GM21786 (cell line): ENCODE data around the gene BSN.
"Not testable (repeated sequence)": the region's sequence is repeated elsewhere in the genome, so short reads cannot be mapped to it uniquely, and the experiment has no call there.

ENCODE experiments used
- ATAC-seq: cut with Tn5 transposase; IDR thresholded peaks from one replicate; pipeline ENCODE4 v1.9.1; 2021; ENCODE audit not compliant: unreplicated experiment

The BSN gene

DNA sequence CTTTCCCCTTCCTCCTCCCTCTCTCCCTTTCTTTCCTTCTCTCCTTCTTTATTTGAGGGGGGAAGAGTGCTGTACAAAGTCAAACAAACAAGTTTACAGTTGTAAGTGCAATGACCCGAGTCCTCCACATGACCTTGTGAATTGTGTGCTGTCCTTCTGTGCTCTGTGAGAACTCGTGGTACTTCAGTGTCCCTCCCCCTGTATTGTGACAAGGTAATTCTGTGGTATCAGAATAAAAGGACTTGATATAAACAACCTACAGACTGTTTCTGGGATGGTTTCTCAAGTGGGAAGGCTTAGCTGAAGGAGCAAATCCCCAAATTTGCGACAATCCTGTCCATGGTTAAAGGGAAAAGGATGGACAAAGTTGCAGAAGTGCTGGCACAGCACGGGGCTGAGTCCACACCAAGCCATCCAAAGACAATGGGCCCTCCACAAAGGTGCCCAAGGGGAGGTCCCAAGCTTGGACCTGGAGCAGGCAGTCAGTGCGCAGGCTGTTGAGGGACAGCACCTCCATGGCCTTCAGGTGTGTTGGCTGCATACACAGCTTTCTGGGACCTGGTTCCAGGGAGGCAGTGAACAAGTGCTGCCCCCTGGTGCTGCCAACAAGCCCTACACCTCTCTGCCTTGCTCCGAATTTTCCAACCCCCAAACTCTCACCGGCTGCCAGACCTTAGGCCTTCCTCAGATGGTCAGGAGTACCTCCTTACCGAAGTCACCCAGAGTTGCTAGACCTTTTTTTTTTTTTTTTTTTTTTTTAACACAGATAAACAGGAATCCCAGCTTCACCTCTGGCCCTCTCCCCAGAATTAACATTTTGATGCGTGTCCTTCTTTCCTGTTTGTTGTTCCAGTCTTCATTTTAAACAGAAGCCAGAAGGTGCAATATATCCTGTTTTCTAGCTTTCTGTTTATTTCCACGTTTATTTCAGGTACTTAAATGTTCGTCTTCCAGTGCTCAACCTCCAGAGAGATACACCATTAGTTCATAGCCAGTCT, 117.3 kb downstream of the BSN start:
- ATAC-seq: no peak

DNA sequence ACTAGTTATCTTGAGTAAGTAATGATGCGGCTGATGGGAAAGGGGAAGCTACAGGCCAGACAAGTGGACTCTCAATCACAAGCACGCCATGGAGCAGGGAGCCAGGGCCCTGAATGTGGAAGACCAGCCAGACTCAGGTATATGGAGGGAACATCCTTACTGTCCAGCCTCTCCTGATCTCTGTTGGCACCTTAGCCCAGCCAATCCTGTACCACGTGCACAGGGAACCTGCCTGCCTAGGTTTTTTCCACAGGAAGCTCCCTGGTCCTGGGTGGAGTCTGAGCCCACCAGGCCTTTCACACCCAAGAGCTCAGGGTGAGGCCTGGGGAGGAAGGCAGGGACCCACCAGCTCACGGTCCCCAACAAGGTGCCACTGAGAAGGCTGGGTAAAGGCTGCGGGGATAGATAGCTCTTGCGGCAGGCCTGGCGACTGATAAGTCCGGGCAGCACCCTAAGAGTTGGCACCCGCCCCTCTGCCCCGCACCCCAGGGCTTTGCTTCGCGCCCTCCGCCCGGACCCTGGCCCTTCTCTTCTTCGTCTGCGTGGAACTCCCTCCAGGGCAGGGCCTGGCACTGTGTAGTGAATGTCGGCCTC, 118.9 kb downstream of the BSN start:
- ATAC-seq: no peak

DNA sequence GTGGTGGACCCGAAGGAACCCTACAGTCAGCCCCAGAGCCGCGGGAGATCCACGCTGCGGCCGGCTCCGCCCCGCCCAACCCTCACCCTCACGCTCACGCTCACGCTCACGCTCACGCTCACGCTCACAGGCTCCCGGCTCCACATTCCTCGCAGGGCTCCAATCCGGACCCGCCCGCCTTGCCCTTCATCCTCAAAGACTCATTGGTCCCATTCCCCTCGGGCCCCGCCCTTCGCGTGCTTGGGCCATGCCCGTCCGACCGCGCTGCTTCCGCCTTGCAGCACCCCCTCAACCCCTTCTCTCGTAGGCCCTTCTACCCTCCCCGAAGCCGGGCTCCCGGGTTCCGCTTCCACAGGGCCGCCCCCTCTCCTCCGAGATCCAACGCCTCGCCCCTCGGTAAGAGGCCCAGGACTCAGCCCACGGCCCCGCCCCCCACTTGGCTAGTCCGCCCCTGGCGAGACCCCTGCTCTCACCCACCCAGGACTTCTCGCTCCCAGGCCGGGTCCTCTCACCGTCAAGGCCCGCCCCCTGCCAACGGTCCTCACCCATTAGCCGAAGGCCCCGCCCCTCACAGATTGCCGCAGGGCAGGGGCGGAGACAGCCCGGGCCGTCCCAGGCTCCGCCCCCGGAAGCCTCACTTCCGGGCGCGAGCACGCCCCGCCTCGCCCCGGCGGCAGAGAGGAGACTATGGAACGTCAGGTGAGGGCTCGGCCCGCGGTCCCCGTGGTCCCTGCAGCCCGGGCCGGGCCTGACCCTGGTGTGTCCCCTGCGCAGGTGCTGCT, 119.6 kb downstream of the BSN start, which contains the start of gene APEH:
Gene APEH (plus strand): TSS at position 637 of the 782 bp plus-strand sequence. CDS start 51 bp downstream, at position 688.
- ATAC-seq: peak; percentile 80

DNA sequence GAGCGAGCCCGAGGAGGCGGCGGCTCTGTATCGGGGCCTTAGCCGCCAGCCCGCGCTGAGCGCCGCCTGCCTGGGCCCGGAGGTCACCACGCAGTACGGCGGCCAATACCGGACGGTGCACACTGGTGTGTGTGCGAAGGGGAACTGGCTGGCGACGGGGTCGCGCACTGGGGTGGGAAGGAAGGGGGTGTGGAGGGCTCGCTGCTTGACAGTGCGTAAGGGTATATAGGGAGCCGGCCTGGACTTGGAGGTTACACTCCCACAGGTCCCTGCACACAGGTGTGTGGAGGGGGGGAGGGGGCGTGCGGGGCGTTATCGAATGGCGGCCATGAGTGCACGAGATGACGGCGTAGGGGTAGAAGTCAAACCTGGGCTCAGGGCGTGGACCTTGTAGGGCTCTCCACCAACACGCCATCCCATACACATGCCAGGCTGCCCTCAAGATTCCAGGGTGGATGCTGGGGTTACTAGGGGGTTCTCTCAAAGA, 120.3 kb downstream of the BSN start:
- ATAC-seq: peak; percentile 9

DNA sequence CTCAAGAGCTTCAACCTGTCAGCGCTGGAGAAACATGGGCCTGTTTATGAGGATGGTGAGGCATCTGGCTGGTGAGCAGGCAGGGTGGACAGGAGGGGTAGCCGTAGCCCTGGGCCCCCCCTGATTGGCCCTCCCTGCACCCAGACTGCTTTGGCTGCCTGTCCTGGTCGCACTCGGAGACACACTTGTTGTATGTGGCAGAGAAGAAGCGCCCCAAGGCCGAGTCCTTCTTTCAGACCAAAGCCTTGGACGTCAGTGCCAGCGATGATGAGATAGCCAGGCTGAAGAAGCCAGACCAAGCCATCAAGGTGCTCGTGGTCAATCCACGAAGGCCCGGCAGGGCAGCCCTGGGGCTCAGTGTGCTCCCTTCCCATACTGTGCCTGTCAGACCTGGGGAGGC, 121.6 kb downstream of the BSN start:
- no peak for ATAC-seq

DNA sequence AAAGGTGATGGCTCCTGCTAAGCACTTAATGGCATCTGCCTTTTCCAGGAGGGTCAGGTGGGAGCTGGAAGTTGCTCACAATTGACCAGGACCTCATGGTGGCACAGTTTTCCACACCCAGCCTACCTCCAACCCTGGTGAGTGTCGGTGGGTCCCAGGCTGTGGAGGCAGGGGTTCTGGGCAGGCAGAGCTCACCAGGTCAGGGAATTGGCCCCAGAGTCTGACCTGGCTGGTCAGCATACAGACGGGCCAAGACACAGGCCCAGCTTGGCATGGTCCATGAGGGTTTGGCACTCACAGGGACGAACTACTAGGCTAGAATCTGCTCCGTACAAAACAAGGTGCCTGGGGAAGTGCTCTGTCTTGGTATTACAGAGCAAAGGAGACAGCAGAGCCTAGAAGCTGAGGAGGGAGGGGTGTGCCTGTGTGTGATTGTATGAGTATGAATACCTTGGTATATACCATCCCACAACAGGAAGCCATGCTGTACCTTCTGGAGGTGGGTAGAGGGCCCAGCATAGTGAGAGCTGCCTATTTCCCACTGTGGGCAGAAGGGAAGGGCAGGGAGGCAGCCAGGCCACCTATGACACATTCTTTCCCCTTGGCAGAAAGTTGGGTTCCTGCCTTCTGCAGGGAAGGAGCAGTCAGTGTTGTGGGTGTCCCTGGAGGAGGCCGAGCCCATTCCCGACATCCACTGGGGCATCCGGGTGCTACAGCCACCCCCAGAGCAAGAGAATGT, 126.4 kb downstream of the BSN start:
- no peak for ATAC-seq

DNA sequence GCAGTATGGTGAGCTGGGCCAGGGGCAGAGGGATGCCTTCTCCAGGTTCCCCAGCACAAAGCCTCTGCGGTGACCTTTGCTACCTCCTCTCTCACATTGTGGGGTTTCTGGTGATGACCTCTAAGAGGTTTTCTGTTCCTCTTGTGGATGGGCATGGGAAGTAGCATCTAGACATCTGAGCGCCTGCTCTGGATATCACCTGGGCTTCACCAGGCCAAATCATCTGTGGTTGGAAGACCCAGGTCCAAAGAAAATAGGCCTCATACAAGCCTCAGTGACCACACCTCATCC, 126.9 kb downstream of the BSN start:
- no peak for ATAC-seq

DNA sequence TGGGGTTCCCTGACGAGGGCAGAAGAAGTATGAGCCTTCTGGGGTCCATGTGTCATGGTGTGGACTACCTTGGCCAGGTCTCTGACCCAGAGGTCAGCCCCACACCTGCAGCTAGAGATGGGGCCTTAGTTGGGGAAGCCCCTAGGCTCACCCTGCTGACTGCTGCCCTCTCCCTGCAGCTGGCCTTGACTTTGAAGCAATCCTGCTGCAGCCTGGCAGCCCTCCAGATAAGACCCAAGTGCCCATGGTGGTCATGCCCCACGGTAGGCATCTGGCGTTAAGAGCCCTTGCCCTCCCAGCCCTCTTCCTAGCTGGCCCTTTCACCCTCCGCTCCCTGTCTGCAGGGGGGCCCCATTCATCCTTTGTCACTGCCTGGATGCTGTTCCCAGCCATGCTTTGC, 127.3 kb downstream of the BSN start:
- no peak for ATAC-seq

DNA sequence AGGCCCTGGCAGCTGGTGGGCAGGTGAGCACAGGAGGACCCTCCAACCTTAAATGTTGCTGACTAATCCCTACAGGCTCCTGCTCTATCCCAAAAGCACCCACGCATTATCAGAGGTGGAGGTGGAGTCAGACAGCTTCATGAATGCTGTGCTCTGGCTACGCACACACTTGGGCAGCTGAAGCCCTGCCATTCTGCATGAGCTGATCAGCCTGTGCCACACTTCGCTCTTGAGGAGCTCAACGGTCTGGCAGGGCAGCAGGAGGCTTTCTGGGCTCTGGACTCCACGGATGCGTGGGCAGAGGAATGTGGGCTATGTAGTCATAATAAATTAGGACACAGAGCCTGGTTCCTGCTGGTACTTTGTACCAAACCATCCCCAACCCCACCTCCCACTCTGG, 128.9 kb downstream of the BSN start:
- ATAC-seq: no peak

DNA sequence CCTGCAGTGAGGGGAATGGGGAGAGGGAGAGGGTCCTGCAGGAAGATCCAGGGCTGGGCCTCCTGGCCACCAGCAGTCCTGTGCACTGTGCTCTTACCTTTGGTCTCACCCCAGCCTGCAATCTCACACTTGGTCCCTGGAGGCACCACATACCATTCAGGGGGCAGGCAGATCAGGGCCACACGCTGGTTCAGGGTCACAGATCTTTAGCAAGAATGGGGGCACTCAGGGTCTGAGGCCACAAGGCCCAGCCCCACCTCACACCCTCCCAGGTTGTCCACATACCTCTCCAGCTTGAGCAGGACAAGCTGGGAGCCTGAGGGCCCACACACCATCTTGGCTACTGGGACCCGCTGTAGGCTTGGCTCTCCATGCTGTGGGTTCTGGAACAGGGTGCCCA, 130.2 kb downstream of the BSN start:
- ATAC-seq: not testable (repeated sequence)

DNA sequence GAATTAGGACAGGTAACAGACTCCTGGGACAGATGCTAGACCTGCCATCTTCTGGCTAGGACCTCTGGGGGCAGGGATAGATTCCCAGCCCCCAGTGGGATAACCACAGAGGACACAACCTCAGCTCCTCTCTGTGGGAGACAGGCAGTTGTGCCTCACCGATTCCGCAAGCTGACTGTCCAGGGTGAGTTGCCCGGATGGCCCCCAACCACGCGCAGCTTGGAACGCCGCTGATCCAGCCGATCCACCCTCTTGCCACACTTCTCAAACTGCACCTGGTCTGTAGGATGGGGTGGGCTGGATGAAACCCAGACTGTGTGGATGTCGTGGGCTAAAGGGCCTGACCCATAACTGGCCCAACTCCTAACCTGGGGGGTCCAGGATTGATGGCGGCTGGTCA, 130.8 kb downstream of the BSN start:
- not testable (repeated sequence) for ATAC-seq

DNA sequence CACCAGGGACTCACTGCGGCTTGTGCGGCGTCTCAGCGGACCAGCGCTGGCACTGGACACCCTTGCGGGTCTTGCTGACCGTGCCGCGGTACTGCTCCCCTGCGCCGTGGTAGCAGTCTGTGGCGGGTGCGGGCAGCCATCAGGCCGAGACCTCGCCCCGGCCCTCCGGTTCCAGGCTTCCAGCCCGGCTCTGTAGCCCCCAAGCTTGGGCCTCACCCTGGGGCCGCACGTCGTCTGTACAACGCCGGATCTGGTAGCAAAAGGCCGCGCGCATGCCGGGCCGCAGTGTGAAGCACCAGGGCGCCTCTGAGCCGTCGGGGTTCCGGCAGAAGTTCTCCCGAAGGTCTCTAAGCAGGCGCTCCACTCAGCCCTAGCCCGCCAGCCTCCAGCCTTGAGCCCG, 131.6 kb downstream of the BSN start:
- not testable (repeated sequence) for ATAC-seq

DNA sequence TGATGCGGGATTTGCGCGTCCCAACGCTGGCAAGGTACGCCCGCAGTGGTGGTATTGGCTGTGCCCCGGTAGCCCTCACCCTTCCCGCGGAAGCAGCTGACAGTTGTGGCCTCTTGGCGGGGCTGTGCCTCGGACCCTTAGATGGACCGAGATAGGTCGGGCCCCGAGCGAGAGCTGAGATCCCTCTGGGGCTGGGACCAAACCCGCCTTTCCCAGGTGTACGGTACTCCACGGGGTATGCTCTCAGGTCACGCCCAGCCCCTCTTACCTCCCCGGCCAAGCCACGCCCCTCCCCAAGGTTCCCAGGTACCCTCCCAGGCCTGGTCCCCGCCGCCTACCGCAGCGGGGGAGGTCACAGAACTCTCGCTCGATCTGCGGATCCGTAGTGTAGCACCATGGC, 132.1 kb downstream of the BSN start:
- not testable (repeated sequence) for ATAC-seq

DNA sequence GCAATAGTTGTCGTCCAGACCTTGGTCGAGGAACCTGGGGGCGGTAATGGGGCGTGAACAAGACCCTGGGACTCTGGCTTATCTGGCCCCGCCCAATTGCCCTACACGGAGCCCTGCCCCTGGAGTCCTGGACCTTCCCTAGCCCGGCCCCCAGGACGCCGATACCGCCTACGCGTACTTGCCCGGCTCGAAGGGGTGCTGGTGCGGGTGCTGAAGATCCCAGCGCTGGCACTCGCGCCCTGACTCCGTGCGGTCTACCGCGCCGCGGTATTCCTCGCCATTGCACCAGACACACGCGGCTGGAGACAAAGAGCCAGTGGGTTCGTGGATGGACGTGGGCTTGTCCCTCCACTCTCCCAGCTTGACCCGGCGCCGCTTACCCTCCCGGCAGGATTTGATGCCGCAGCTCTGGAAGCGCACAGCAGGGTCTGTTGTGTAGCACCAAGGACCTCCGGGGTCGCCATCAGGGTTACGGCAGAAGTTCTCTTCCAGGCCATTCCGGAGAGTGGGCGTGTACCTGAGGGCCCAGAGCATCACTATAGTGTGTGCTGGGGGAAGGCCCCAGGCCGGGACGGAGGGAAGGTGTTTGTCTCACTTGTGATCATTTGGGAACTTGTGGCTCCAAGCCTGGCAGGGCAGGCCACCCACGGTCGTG, 132.6 kb downstream of the BSN start:
- not testable (repeated sequence) for ATAC-seq

DNA sequence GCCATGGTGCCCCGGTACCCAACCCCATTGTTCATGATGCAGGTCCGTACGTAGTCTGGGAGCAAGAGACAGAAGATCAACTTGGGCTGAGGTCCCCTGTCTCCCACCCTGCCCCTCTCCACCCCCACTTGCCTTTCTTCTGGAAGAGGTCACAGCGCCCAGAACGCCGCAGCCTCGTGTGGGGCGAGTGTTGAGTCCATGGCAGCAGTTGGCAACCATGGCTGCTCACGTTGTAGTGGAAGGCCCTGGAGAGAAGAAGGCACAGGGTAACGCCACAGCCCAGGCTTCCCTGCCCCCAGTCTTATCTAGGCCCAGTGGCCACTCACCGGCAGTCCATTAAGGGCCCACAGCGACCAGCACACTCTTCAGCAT, 133.1 kb downstream of the BSN start:
- ATAC-seq: not testable (repeated sequence)

DNA sequence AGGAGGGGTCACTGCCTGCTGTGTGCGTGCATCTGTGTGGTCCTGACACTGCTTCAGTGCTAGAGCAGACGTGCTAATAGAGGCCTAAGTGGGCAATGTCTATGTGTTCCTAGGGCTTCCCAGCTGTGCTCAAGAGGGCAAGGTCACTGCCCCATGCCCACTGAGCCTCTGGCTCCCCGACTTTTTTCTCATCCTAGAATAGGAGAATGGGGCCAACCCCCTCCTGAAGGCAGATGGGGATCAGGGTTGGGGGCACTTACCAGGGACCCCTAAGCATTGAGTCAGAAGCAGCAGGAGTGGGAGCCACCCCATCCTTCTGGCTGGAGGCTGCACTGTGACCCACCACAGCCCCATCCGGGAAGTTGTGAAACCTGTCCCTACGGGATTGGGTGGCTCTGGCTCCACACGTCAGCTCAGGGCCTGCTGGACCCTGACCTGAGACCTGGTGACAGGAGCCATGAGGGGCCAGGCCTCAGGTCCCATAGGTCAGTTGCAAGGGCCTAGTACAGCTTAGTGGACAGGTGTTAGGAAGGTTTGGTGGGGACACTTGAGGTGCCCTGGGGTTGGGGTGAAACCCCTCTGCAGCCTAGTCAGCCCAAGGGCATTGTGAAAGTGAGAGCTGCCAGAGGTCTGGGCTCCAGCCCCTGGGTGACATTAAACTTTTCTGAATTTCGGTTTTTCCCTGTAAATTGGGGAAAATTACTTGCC, 134.2 kb downstream of the BSN start:
- peak; percentile 5 for ATAC-seq

DNA sequence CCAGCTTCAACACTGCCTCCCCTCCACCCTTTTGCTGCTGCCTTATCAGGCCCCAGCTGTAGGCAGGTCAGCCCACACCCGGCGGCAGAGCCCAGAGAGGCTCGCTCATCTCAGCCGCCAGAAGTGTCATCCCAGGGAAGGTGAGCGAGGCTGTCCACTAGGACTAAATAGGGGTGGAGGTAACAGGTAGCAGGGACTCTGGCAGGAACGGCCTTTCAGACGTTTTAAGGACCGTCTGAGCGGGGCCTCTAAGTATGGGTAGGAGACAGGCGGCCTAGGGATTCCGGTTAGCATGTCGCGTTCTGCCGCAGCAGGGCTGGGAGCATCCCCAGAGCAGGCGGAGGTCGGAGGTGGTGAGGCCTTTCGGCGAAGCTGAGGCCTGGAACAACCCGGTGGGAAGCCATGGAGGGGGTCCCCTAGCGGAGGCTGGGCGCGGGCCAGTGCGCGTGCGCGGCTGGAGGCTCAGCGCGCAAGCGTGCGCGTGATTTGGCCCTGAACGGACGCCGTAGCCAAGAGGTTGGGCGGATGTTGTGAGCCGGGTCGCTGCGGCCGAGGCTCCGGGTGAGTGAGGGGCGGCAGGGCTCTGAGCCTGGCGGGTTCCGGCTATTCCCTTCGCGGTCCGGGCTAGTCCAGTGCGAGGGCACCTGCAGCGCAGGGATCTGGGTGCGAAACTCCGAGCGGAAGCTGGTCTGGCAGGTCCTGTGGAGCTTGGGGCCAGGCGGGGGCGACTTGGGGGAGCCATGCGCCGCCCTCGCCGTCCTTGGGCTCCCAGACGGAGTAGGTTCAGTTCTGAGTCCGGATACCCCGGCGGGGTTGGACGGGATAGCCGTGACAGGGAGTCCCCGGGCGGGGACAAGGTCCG, 135.0 kb downstream of the BSN start, which contains the start of the genes MST1 and RNF123:
Gene MST1 (minus strand): TSS at position 429 of the 862 bp plus-strand sequence. CDS start 783 bp downstream, outside the sequence.
Gene RNF123 (plus strand): TSS at position 512 of the 862 bp plus-strand sequence. CDS start 1,609 bp downstream, outside the sequence.
- peak; percentile 68 for ATAC-seq

DNA sequence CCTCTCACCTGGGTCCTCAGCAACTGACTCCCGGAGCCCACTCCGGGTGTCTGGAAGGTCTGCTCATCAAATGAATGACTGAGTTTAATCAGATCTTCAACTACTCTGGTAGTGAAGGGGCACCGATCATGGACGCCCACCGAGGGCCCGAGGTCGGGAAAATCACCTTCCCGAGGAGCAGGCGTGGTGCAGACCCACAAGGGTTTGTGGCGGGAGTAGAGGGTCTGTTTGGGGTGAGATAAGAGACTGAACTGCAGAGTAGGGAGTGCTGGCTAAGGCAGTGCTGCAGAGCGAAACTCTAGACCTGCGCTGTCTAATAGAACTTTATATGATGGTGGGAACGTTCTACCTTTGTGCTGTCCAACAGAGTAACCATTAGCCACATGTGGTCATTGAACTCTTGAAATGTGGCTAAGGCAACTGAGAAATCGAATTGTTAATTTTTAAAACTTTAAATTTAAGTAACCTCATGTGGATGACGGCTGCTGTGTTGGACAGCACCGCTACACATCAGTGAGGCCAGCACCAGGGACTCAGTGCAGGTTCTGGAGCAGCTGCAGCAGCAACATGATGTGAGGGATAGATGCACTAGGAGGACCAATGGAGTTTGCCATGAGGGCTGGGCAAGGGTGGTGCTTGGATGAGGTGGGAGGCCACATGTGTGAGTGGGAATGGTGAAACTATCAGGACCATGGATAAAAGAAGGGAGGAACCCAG, 135.8 kb downstream of the BSN start:
- not testable (repeated sequence) for ATAC-seq
